Heart right ventricle (tissue), 16 donors: ENCODE results near the gene UQCR11. TPM values are rescaled to one million over a fixed set of nuclear protein-coding genes. Genes with fewer than 3 reads are reported as not detected.

Source experiments
- ATAC-seq, 8 donors: fragments of 200-7000 bp; cut with Tn5 transposase; one replicate each; pipeline ENCODE4 v1.9.1; 2020; ENCODE audit warnings: mild to moderate bottlenecking in 8 of 8, moderate library complexity in 8 of 8, moderate number of reproducible peaks in 1 of 8
- DNase-seq, 2 donors: peaks; one replicate each; pipeline ENCODE4 v3.0.0-alpha.2; 2020
- H3K27ac ChIP-seq, 10 donors: fragments of 200-600 bp; sonication (generic) in 2 of 10; one replicate each; pipeline versions ENCODE4 v1.5.0 to v1.8.0; 2020 to 2022; ENCODE audit warnings: mild to moderate bottlenecking in 3 of 10
- H3K27me3 ChIP-seq, 7 donors: fragments of 200-600 bp; one replicate each; pipeline ENCODE4 v1.8.0; 2021 to 2022; ENCODE audit warnings: mild to moderate bottlenecking in 2 of 7
- H3K36me3 ChIP-seq, 9 donors: fragments of 200-600 bp; sonication (generic) in 1 of 9; one replicate each; pipeline versions ENCODE4 v1.5.0 to v1.8.0; 2020 to 2022; ENCODE audit warnings: mild to moderate bottlenecking in 2 of 9
- H3K4me1 ChIP-seq, 9 donors: fragments of 200-600 bp; sonication (generic) in 1 of 9; one replicate each; pipeline versions ENCODE4 v1.5.0 to v1.8.0; 2020 to 2022; ENCODE audit warnings: mild to moderate bottlenecking in 4 of 9
- H3K4me3 ChIP-seq, 10 donors: fragments of 200-600 bp; sonication (generic) in 2 of 10; one replicate each; pipeline versions ENCODE4 v1.5.0 to v1.8.0; 2020 to 2022; ENCODE audit warnings: mild to moderate bottlenecking in 7 of 10, moderate library complexity in 2 of 10
- H3K9me3 ChIP-seq, 11 donors: fragments of 200-600 bp in 10 of 11; sonication (generic) in 2 of 11; one replicate each; pipeline versions ENCODE4 v1.5.0 to v1.8.0; 2013 to 2022; ENCODE audit warnings: mild to moderate bottlenecking in 2 of 11, control low read depth in 1 of 11, moderate library complexity in 1 of 11
- CTCF ChIP-seq, 9 donors: fragments of 200-600 bp; sonication (generic) in 2 of 9; IDR thresholded peaks; one replicate each; pipeline versions ENCODE4 v1.5.0 to v1.8.0; 2021 to 2022; ENCODE audit warnings: antibody characterized with exemption in 9 of 9, mild to moderate bottlenecking in 5 of 9, moderate library complexity in 1 of 9
- WGBS, 2 donors: extraction: QIAGEN DNeasy Blood & Tissue Kit; methylation state at CpG; one replicate each; pipeline ENCODE4 v1.1.7; 2013; ENCODE audit warnings: inconsistent platforms in 1 of 2; 5-methylcytosine and 5-hydroxymethylcytosine counted together
- intact Hi-C, 10 donors: fragments of 100-400 bp; cut with DNase I; formaldehyde crosslinking; loops; one replicate each; pipeline versions ENCODE4 v1.11.1 to v1.14.2; 2022
- polyA plus RNA-seq, 2 donors: library from polyadenylated mRNA; stranded (reverse); fragments of 200-250 nt; gene quantifications; one replicate each; pipeline ENCODE4 v1.2.3, GENCODE V29; 2013
- total RNA-seq, 10 donors: library from RNA; stranded (reverse); fragmentation: NEBNext Ultra II Directional in 3 of 10; extraction: Animal tissue kit (Norgen Biotek cat#: 25700) in 3 of 10; gene quantifications; one replicate each; pipeline versions ENCODE4 v1.2.1 to v1.2.4, GENCODE V29; 2021 to 2023
- donor health status: Arrhythmogenic right ventricular cardiomyopathy.
- donor health status: ischemic (EF 13 %, LVEDD 7.1; RV severe dilation, severe dysfunction).
- donor health status: healthy with polysubstance abuse.
- donor health status: DM: no; HTN: yes; CAD: no.
- donor health status: DM: no; HTN: no; CAD: no.
- donor health status: ischemic (EF 25% LVEDD 6.9; RV normal size, moderate dysfunction).
- donor health status: ischemic (EF 25% LVEDD 5.7; RV mildly dilated, moderate dysfunction).
- donor health status: healthy.
- donor health status: DM: yes; HTN: yes; CAD: no.
- donor health status: Ischemic cardiomyopathy.
- donor health status: ischemic (EF 35%, LVEDD 5.7; RV mildly dilated, moderate dysfunction).
- donor health status: nonischemic (EF 11% LVEDD 7.7; RV severe dilation, severe dysfunction).
- donor health status: DM: yes; HTN: yes; CAD: no.
- donor health status: PGD.
- donor health status: ischemic (EF 29% LVEDD 5.4; RV normal size, mild dysfunction).
- donor health status: nonischemic (EF 23%, LVEDD 6.1; RV moderate dilation, normal function).

Gene UQCR11
- total and polyA plus RNA-seq, 12 donors = 141 to 1,132 (median 792) TPM

GRCh38 chr19:1609103-1609396 is 3.8 kb upstream of the UQCR11 start:
- Histone ChIP-seq H3K9me3 (no peaks in the 10 kb centered on the region), H3K27me3 (no peaks in the 10 kb centered on the region), H3K27ac (peak overlapping the region in 1 of 10 donors; percentile 46), H3K4me3 (peak overlapping the region in 1 of 10 donors; percentile 31), H3K4me1 (peaks cover 3 to 33% (median 17%) of the 10 kb centered on the region in 9 donors), H3K36me3 (peaks cover 0 to 46% (median 5%) of the 10 kb centered on the region in 9 donors)
- intact Hi-C loops = loop anchor here in 9 of 10 donors (2.0 to 10.0 kb wide), 6 partner anchors 38 to 156 kb away; partner anchors contain the start of gene TCF3 (in 5 of the 9)
- DNase-seq = no peak
- WGBS, 2 donors = 43 to 54% methylated on average over 10 of the region's 10 CpGs
- no peak for TF ChIP-seq CTCF (IDR thresholded peaks at IDR 0.05)
- no peak for ATAC-seq

- Histone ChIP-seq H3K36me3 (peaks cover 0 to 41% (median 5%) of the 10 kb centered on the region in 9 donors), H3K4me1 (peaks cover 5 to 38% (median 22%) of the 10 kb centered on the region in 9 donors), H3K4me3 (peak overlapping the region in 1 of 10 donors; percentile 31), H3K27ac (peak overlapping the region in 1 of 10 donors; percentile 46), H3K9me3 (no peaks in the 10 kb centered on the region), H3K27me3 (no peaks in the 10 kb centered on the region)
- intact Hi-C loops = loop anchor here in 9 of 10 donors (2.0 to 10.0 kb wide), 6 partner anchors 39 to 156 kb away; partner anchors contain the start of gene TCF3 (in 5 of the 9)
- 60 to 80% methylated on average over 23 of the region's 23 CpGs for WGBS, 2 donors
- no peak for TF ChIP-seq CTCF (IDR thresholded peaks at IDR 0.05)
- DNase-seq (no peak), ATAC-seq (no peak)
Measured at GRCh38 chr19:1608359-1609102, 3.3 kb upstream of the UQCR11 start.

- intact Hi-C loops = loop anchor here in 9 of 10 donors (2.0 to 10.0 kb wide), 6 partner anchors 41 to 159 kb away; partner anchors contain the start of gene TCF3 (in 6 of the 9)
Measured at GRCh38 chr19:1606138-1606651, 933 bp upstream of the UQCR11 start.

More at GRCh38 chr19:1606138-1606651, 933 bp upstream of the UQCR11 start:
- ATAC-seq (peak in 3 of 8 donors; percentile 1 to 15 (median 1)), DNase-seq (no peak)
- H3K27me3 ChIP-seq = no peaks in the 10 kb centered on the region
- H3K9me3 ChIP-seq = no peaks in the 10 kb centered on the region
- no peak for TF ChIP-seq CTCF (IDR thresholded peaks at IDR 0.05)
- H3K4me3 ChIP-seq = peak overlapping the region; percentile 23 to 100 (median 94)
- H3K36me3 ChIP-seq = peaks cover 0 to 29% (median 6%) of the 10 kb centered on the region in 9 donors
- peak overlapping the region; percentile 88 to 100 (median 97) for H3K27ac ChIP-seq
- peaks cover 12 to 49% (median 35%) of the 10 kb centered on the region in 9 donors for H3K4me1 ChIP-seq
- WGBS, 2 donors = 13 to 18% methylated on average over 16 of the region's 16 CpGs
